Stimulated activated CD4-positive, alpha-beta T cell treated with anti-CD3 and anti-CD28 coated beads, Interleukin-1b, Interleukin-23, amount 100 ng/mL, for 24 hours (primary cell): ENCODE results near the gene MCOLN1.

Experiments used
- DNase-seq, 4 experiments: peaks; one replicate each; pipeline ENCODE4 v3.0.0-alpha.2; 2020; ENCODE audit warnings: low read depth in 4 of 4, low spot score in 1 of 4

MCOLN1 gene

GRCh38 chr19:7541828-7542443, 19.5 kb downstream of the MCOLN1 start:
- DNase-seq = no peak

- DNase-seq = no peak
Observed at GRCh38 chr19:7542556-7543348, 20.3 kb downstream of the MCOLN1 start.

- DNase-seq = no peak
Observed at GRCh38 chr19:7544626-7545025, 22.2 kb downstream of the MCOLN1 start.

GRCh38 chr19:7545300-7545699, 22.9 kb downstream of the MCOLN1 start:
- no peak for DNase-seq

GRCh38 chr19:7545904-7546303, 23.5 kb downstream of the MCOLN1 start:
- no peak for DNase-seq

GRCh38 chr19:7547159-7547558, 24.7 kb downstream of the MCOLN1 start:
- no peak for DNase-seq

- no peak for DNase-seq
Observed at GRCh38 chr19:7549429-7550148, 27.2 kb downstream of the MCOLN1 start.

- no peak for DNase-seq
Observed at GRCh38 chr19:7550169-7550770, 27.8 kb downstream of the MCOLN1 start.

- no peak for DNase-seq
Observed at GRCh38 chr19:7550987-7551761, 28.8 kb downstream of the MCOLN1 start.

- no peak for DNase-seq
Observed at GRCh38 chr19:7552781-7553180, 30.4 kb downstream of the MCOLN1 start.

- DNase-seq = no peak
Observed at GRCh38 chr19:7554565-7554964, 32.1 kb downstream of the MCOLN1 start.

- no peak for DNase-seq
Observed at GRCh38 chr19:7554990-7555864, 32.8 kb downstream of the MCOLN1 start.

- no peak for DNase-seq
Observed at GRCh38 chr19:7556696-7557315, 34.4 kb downstream of the MCOLN1 start.

GRCh38 chr19:7558667-7559066, 36.2 kb downstream of the MCOLN1 start:
- DNase-seq = no peak

- no peak for DNase-seq
Observed at GRCh38 chr19:7559102-7559501, 36.7 kb downstream of the MCOLN1 start.

GRCh38 chr19:7560255-7560654, 37.8 kb downstream of the MCOLN1 start:
- DNase-seq = no peak

GRCh38 chr19:7561325-7561724, 38.9 kb downstream of the MCOLN1 start:
- DNase-seq = no peak

- DNase-seq = no peak
Observed at GRCh38 chr19:7562646-7563393, 40.4 kb downstream of the MCOLN1 start.

GRCh38 chr19:7564866-7565265, 42.4 kb downstream of the MCOLN1 start:
- no peak for DNase-seq
